ENCODE data around the gene HMGCS1. TPM values are rescaled to one million over a fixed set of nuclear protein-coding genes. Genes with fewer than 3 reads are reported as not detected.

The HMGCS1 gene
- total and polyA plus RNA-seq, 11 donors, result 6.3 to 34.8 (median 30.0) TPM

- H3K27me3 ChIP-seq, result peaks cover 0 to 12% (median 0%) of the 10 kb centered on the region in 9 donors
- H3K4me3 ChIP-seq, result no peak overlapping the region
- no peaks in the 10 kb centered on the region for H3K9me3 ChIP-seq
- TF ChIP-seq CTCF (IDR thresholded peaks at IDR 0.05) (no peak), POLR2A (IDR thresholded peaks at IDR 0.05) (no peak)
- ATAC-seq (no peak), DNase-seq (no peak)
- WGBS, 4 donors, result 52 to 62% (median 56%) methylated on average over 3 of the region's 3 CpGs
- H3K4me1 ChIP-seq, result no peaks in the 10 kb centered on the region
- no peaks in the 10 kb centered on the region for H3K36me3 ChIP-seq
- no peak overlapping the region for H3K27ac ChIP-seq
- intact Hi-C loops (cut with DNase I), result no loop called here
These were observed 38.9 kb upstream of the HMGCS1 start for GRCh38 chr5:43352131-43352530.

GRCh38 chr5:43348861-43349363, 35.7 kb upstream of the HMGCS1 start:
- ATAC-seq, result no peak
- intact Hi-C loops (cut with DNase I), result no loop called here
- H3K36me3 ChIP-seq, result no peaks in the 10 kb centered on the region
- TF ChIP-seq POLR2A (IDR thresholded peaks at IDR 0.05), result no peak
- no peak for TF ChIP-seq CTCF (IDR thresholded peaks at IDR 0.05)
- no peak for DNase-seq
- 87 to 95% (median 92%) methylated on average over 1 of the region's 1 CpG for WGBS, 4 donors
- no peak overlapping the region for H3K4me3 ChIP-seq
- peaks cover 0 to 13% (median 0%) of the 10 kb centered on the region in 12 donors for H3K9me3 ChIP-seq
- peaks cover 0 to 12% (median 0%) of the 10 kb centered on the region in 9 donors for H3K27me3 ChIP-seq
- no peaks in the 10 kb centered on the region for H3K4me1 ChIP-seq
- H3K27ac ChIP-seq, result no peak overlapping the region

- no peaks in the 10 kb centered on the region for H3K36me3 ChIP-seq
- H3K4me1 ChIP-seq, result no peaks in the 10 kb centered on the region
- WGBS, 4 donors, result 44 to 63% (median 53%) methylated on average over 4 of the region's 4 CpGs
- no peak overlapping the region for H3K27ac ChIP-seq
- H3K9me3 ChIP-seq, result peaks cover 0 to 13% (median 0%) of the 10 kb centered on the region in 12 donors
- peaks cover 0 to 12% (median 0%) of the 10 kb centered on the region in 9 donors for H3K27me3 ChIP-seq
- intact Hi-C loops (cut with DNase I), result no loop called here
- no peak overlapping the region for H3K4me3 ChIP-seq
- DNase-seq (no peak), ATAC-seq (no peak)
- TF ChIP-seq POLR2A (IDR thresholded peaks at IDR 0.05) (no peak), CTCF (IDR thresholded peaks at IDR 0.05) (no peak)
These were observed 35.0 kb upstream of the HMGCS1 start for GRCh38 chr5:43348207-43348606.

- Histone ChIP-seq H3K27ac (no peak overlapping the region), H3K4me1 (no peaks in the 10 kb centered on the region), H3K36me3 (no peaks in the 10 kb centered on the region), H3K27me3 (no peaks in the 10 kb centered on the region), H3K9me3 (peaks cover 0 to 33% (median 20%) of the 10 kb centered on the region in 12 donors), H3K4me3 (no peak overlapping the region)
- DNase-seq (no peak), ATAC-seq (no peak)
- 60 to 68% (median 67%) methylated on average over 1 of the region's 1 CpG for WGBS, 4 donors
- TF ChIP-seq CTCF (IDR thresholded peaks at IDR 0.05) (no peak), POLR2A (IDR thresholded peaks at IDR 0.05) (no peak)
- intact Hi-C loops (cut with DNase I), result no loop called here
These were observed 25.6 kb upstream of the HMGCS1 start for GRCh38 chr5:43338862-43339261.
